Neutrophil (primary cell): ENCODE data around the gene CALM1.

Experiments used
- H3K27ac ChIP-seq: fragments of 200-600 bp; sonication (generic); 2 replicates; pipeline ENCODE4 v1.5.1; 2016; ENCODE audit warnings: mild to moderate bottlenecking, moderate library complexity
- H3K27me3 ChIP-seq: fragments of 200-600 bp; sonication (generic); 2 replicates; pipeline ENCODE4 v1.6.0; 2016; ENCODE audit warnings: mild to moderate bottlenecking
- H3K36me3 ChIP-seq: fragments of 200-600 bp; sonication (generic); 2 replicates; pipeline ENCODE4 v1.5.1; 2017
- H3K4me1 ChIP-seq, 2 experiments: fragments of 200-600 bp in 1 of 2; sonication (generic) in 1 of 2; 1 replicate in 1 of 2; 2 replicates in 1 of 2; pipeline versions ENCODE4 v1.5.1 to v1.6.1; 2013 to 2016; ENCODE audit warnings: low read depth in 1 of 2, low read length in 1 of 2, mild to moderate bottlenecking in 1 of 2, moderate library complexity in 1 of 2; ENCODE audit not compliant: control insufficient read depth in 1 of 2, insufficient read depth in 1 of 2
- H3K4me3 ChIP-seq, 2 experiments: fragments of 200-600 bp in 1 of 2; sonication (generic) in 1 of 2; 1 replicate in 1 of 2; 2 replicates in 1 of 2; pipeline ENCODE4 v1.5.1; 2013 to 2016; ENCODE audit warnings: low read depth in 1 of 2, low read length in 1 of 2, mild to moderate bottlenecking in 1 of 2, moderate library complexity in 1 of 2
- H3K9me3 ChIP-seq: fragments of 200-600 bp; sonication (generic); 2 replicates; pipeline ENCODE4 v1.5.1; 2016
- CTCF ChIP-seq: fragments of 200-600 bp; sonication (generic); IDR thresholded peaks from 2 replicates; pipeline ENCODE4 v1.5.1; 2016; ENCODE audit warnings: antibody characterized with exemption

CALM1 gene

GRCh38 chr14:90384543-90384911, 12.3 kb upstream of the CALM1 start:
- Histone ChIP-seq H3K9me3 (no peaks in the 10 kb centered on the region), H3K27ac (peak overlapping the region; percentile 92), H3K27me3 (peaks cover 13% of the 10 kb centered on the region), H3K4me3 (peak overlapping the region in 1 of 2 experiments; percentile 93), H3K4me1 (peaks cover 24% of the 10 kb centered on the region in 2 experiments), H3K36me3 (no peaks in the 10 kb centered on the region)
- TF ChIP-seq CTCF: no peak

GRCh38 chr14:90386321-90386720, 10.5 kb upstream of the CALM1 start:
- Histone ChIP-seq H3K4me1 (peaks cover 24% of the 10 kb centered on the region in 2 experiments), H3K27ac (no peak overlapping the region), H3K4me3 (no peak overlapping the region), H3K27me3 (peaks cover 16% of the 10 kb centered on the region), H3K9me3 (no peaks in the 10 kb centered on the region), H3K36me3 (no peaks in the 10 kb centered on the region)
- no peak for TF ChIP-seq CTCF

GRCh38 chr14:90387206-90387760, 9.5 kb upstream of the CALM1 start:
- H3K27ac ChIP-seq: no peak overlapping the region
- TF ChIP-seq CTCF: no peak

GRCh38 chr14:90388437-90388836, 8.4 kb upstream of the CALM1 start:
- Histone ChIP-seq H3K27ac (no peak overlapping the region), H3K4me3 (no peak overlapping the region), H3K9me3 (no peaks in the 10 kb centered on the region), H3K27me3 (peaks cover 16% of the 10 kb centered on the region), H3K36me3 (no peaks in the 10 kb centered on the region), H3K4me1 (peaks cover 11 to 13% of the 10 kb centered on the region in 2 experiments)
- TF ChIP-seq CTCF: no peak

More at GRCh38 chr14:90387206-90387760, 9.5 kb upstream of the CALM1 start:
- no peaks in the 10 kb centered on the region for H3K9me3 ChIP-seq
- no peaks in the 10 kb centered on the region for H3K36me3 ChIP-seq
- peaks cover 14 to 16% of the 10 kb centered on the region in 2 experiments for H3K4me1 ChIP-seq
- H3K27me3 ChIP-seq: peaks cover 16% of the 10 kb centered on the region
- no peak overlapping the region for H3K4me3 ChIP-seq

- no peak for TF ChIP-seq CTCF
- H3K36me3 ChIP-seq: no peaks in the 10 kb centered on the region
- peaks cover 16% of the 10 kb centered on the region for H3K27me3 ChIP-seq
- no peaks in the 10 kb centered on the region for H3K9me3 ChIP-seq
- peaks cover 8% of the 10 kb centered on the region in 2 experiments for H3K4me1 ChIP-seq
- H3K4me3 ChIP-seq: no peak overlapping the region
- no peak overlapping the region for H3K27ac ChIP-seq
Observed at GRCh38 chr14:90388982-90389381, 7.8 kb upstream of the CALM1 start.
